Breast epithelium (tissue), 4 donors: Measurements from ENCODE around the gene TBC1D13. TPM values are rescaled to one million over a fixed set of nuclear protein-coding genes. Genes with fewer than 3 reads are reported as not detected.

Experiments used
- DNase-seq, 2 donors: peaks; one replicate each; pipeline ENCODE4 v3.0.0-alpha.2; 2019; ENCODE audit warnings: low spot score in 2 of 2
- H3K27ac ChIP-seq, 2 donors: fragments of 200-600 bp; sonication (generic) in 1 of 2; one replicate each; pipeline ENCODE4 v1.5.1; 2016 to 2019; ENCODE audit warnings: mild to moderate bottlenecking in 1 of 2
- H3K27me3 ChIP-seq, 2 donors: fragments of 200-600 bp; sonication (generic) in 1 of 2; one replicate each; pipeline versions ENCODE4 v1.5.1 to v1.6.0; 2017 to 2019; ENCODE audit warnings: control low read depth in 1 of 2, mild to moderate bottlenecking in 1 of 2
- H3K36me3 ChIP-seq: fragments of 200-600 bp; one replicate; pipeline ENCODE4 v1.5.1; 2019
- H3K4me1 ChIP-seq, 2 donors: fragments of 200-600 bp; sonication (generic); one replicate each; pipeline ENCODE4 v1.5.1; 2016 to 2019; ENCODE audit warnings: control low read depth in 1 of 2
- H3K4me3 ChIP-seq, 3 donors: fragments of 200-600 bp; sonication (generic); 1 replicate in 2 of 3; 2 replicates in 1 of 3; pipeline ENCODE4 v1.5.1; 2016 to 2019; ENCODE audit warnings: mild to moderate bottlenecking in 3 of 3, moderate library complexity in 2 of 3
- H3K9me3 ChIP-seq, 2 donors: fragments of 200-600 bp; sonication (generic) in 1 of 2; one replicate each; pipeline ENCODE4 v1.5.1; 2016 to 2019; ENCODE audit warnings: control low read depth in 1 of 2
- POLR2A ChIP-seq: fragments of 450-650 bp; IDR thresholded peaks from one replicate; pipeline ENCODE4 v1.6.1; 2016; ENCODE audit warnings: antibody characterized with exemption, mild to moderate bottlenecking, moderate library complexity
- POLR2AphosphoS5 ChIP-seq, 3 donors: sonication (generic); formaldehyde crosslinking; IDR thresholded peaks; one replicate each; pipeline ENCODE4 v1.6.1; 2017; ENCODE audit warnings: antibody characterized with exemption in 3 of 3
- intact Hi-C: fragments of 100-400 bp; cut with DNase I; formaldehyde crosslinking; loops from one replicate; pipeline ENCODE4 v1.15.1; 2023; ENCODE audit warnings: low total_unique reads
- total RNA-seq, 3 donors: library from RNA; depleted of rRNA; stranded (reverse); fragments of >200 nt; gene quantifications; one replicate each; pipeline ENCODE4 v1.1.0, GENCODE V29; 2016
- TF ChIP-seq, protein P1 (sequence below), 3 donors: fragments of 450-650 bp; IDR thresholded peaks; one replicate each; pipeline ENCODE4 v1.5.1; 2016 to 2017; ENCODE audit warnings: antibody characterized with exemption in 3 of 3, mild to moderate bottlenecking in 3 of 3, moderate library complexity in 3 of 3

Gene TBC1D13
- total RNA-seq, 3 donors from 2014 or later = 14.4 to 20.0 (median 16.2) TPM

GRCh38 chr9:128750926-128751595, 36.0 kb upstream of the TBC1D13 start:
- no peak for DNase-seq
- no peaks in the 10 kb centered on the region for H3K9me3 ChIP-seq
- H3K4me1 ChIP-seq = no peaks in the 10 kb centered on the region
- H3K4me3 ChIP-seq = no peak overlapping the region
- intact Hi-C loops = loop anchor here (5.0 kb wide), 1 partner anchor 534 kb away; no protein-coding TSS in a partner anchor
- H3K27ac ChIP-seq = no peak overlapping the region
- peaks cover 8% of the 10 kb centered on the region for H3K36me3 ChIP-seq
- no peak for TF ChIP-seq POLR2AphosphoS5 (IDR thresholded peaks at IDR 0.05)
- TF ChIP-seq, protein P1, sequence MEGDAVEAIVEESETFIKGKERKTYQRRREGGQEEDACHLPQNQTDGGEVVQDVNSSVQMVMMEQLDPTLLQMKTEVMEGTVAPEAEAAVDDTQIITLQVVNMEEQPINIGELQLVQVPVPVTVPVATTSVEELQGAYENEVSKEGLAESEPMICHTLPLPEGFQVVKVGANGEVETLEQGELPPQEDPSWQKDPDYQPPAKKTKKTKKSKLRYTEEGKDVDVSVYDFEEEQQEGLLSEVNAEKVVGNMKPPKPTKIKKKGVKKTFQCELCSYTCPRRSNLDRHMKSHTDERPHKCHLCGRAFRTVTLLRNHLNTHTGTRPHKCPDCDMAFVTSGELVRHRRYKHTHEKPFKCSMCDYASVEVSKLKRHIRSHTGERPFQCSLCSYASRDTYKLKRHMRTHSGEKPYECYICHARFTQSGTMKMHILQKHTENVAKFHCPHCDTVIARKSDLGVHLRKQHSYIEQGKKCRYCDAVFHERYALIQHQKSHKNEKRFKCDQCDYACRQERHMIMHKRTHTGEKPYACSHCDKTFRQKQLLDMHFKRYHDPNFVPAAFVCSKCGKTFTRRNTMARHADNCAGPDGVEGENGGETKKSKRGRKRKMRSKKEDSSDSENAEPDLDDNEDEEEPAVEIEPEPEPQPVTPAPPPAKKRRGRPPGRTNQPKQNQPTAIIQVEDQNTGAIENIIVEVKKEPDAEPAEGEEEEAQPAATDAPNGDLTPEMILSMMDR (IDR thresholded peaks at IDR 0.05) = no peak
- TF ChIP-seq POLR2A = no peak
- no peaks in the 10 kb centered on the region for H3K27me3 ChIP-seq

- H3K27me3 ChIP-seq = no peaks in the 10 kb centered on the region
- TF ChIP-seq, protein P1 (IDR thresholded peaks at IDR 0.05) = no peak
- TF ChIP-seq POLR2AphosphoS5 (IDR thresholded peaks at IDR 0.05) (no peak), POLR2A (no peak)
- H3K36me3 ChIP-seq = peaks cover 8% of the 10 kb centered on the region
- intact Hi-C loops = loop anchor here (5.0 kb wide), 1 partner anchor 536 kb away; no protein-coding TSS in a partner anchor
- no peaks in the 10 kb centered on the region for H3K4me1 ChIP-seq
- DNase-seq = no peak
- no peak overlapping the region for H3K27ac ChIP-seq
- H3K9me3 ChIP-seq = no peaks in the 10 kb centered on the region
- no peak overlapping the region for H3K4me3 ChIP-seq
Observed at GRCh38 chr9:128753627-128754026, 33.4 kb upstream of the TBC1D13 start.

- no peak overlapping the region for H3K27ac ChIP-seq
- H3K27me3 ChIP-seq = no peaks in the 10 kb centered on the region
- H3K4me3 ChIP-seq = no peak overlapping the region
- intact Hi-C loops = no loop called here
- TF ChIP-seq POLR2AphosphoS5 (IDR thresholded peaks at IDR 0.05) = no peak
- TF ChIP-seq POLR2A = no peak
- TF ChIP-seq, protein P1 (IDR thresholded peaks at IDR 0.05) = no peak
- DNase-seq = no peak
- peaks cover 8% of the 10 kb centered on the region for H3K36me3 ChIP-seq
- no peaks in the 10 kb centered on the region for H3K9me3 ChIP-seq
- no peaks in the 10 kb centered on the region for H3K4me1 ChIP-seq
Observed at GRCh38 chr9:128757602-128758001, 29.5 kb upstream of the TBC1D13 start.

- Histone ChIP-seq H3K4me1 (no peaks in the 10 kb centered on the region), H3K27ac (no peak overlapping the region), H3K36me3 (no peaks in the 10 kb centered on the region), H3K4me3 (no peak overlapping the region), H3K9me3 (no peaks in the 10 kb centered on the region), H3K27me3 (no peaks in the 10 kb centered on the region)
- DNase-seq = no peak
- TF ChIP-seq POLR2AphosphoS5 (IDR thresholded peaks at IDR 0.05) (no peak), POLR2A (no peak)
- TF ChIP-seq, protein P1 (IDR thresholded peaks at IDR 0.05) = no peak
- intact Hi-C loops = loop anchor here (5.0 kb wide), 1 partner anchor 929 kb away; no protein-coding TSS in a partner anchor
Observed at GRCh38 chr9:128762671-128763449, 24.2 kb upstream of the TBC1D13 start.

GRCh38 chr9:128764361-128764760, 22.7 kb upstream of the TBC1D13 start:
- DNase-seq = no peak
- Histone ChIP-seq H3K27me3 (no peaks in the 10 kb centered on the region), H3K36me3 (no peaks in the 10 kb centered on the region), H3K4me1 (no peaks in the 10 kb centered on the region), H3K4me3 (no peak overlapping the region), H3K9me3 (no peaks in the 10 kb centered on the region), H3K27ac (no peak overlapping the region)
- TF ChIP-seq POLR2AphosphoS5 (IDR thresholded peaks at IDR 0.05) (no peak), POLR2A (no peak)
- TF ChIP-seq, protein P1 (IDR thresholded peaks at IDR 0.05) = no peak
- intact Hi-C loops = loop anchor here (5.0 kb wide), 1 partner anchor 928 kb away; no protein-coding TSS in a partner anchor
